ENCODE data around the gene ATOH7. TPM values are rescaled to one million over a fixed set of nuclear protein-coding genes. Genes with fewer than 3 reads are reported as not detected.

Gene ATOH7
- not detected in 2 replicates for total RNA-seq

DNA sequence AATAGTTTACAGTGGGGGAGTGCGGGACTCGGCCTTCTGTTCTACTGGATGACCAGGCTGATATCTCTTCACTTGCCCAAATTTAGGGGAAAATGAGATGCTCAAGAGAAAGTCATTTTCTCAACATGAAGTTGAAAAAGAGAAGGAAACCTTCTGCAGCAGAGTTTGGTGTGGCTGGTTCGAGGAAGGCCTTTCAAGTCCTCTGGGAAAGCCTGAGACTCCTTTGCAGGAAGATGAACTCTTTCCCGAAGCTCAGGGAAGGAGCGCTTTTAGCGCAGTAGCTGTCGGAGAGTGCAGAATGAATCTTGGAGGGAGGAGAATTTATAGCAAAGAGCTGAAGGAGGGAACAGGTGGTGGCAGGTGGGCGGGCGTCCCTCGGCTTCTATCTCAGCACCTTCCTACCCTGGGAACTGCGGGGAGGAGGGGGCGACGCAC lies at the start of gene ATOH7:
Gene ATOH7, minus strand, starts transcription at position 297 of the 435 bp plus-strand sequence. CDS start 436 bp downstream, outside the sequence.

Other genes with a start within 250 kb of the ATOH7 start
- gene HERC4, start 156.8 kb downstream of the ATOH7 start, total RNA-seq: 35.6 and 40.5 TPM in 2 replicates
- gene MYPN, start 122.6 kb downstream of the ATOH7 start, total RNA-seq: under 0.01 TPM in 1 of 2 replicates, not detected in the other
- gene HNRNPH3, start 100.0 kb upstream of the ATOH7 start, total RNA-seq: 14.7 and 18.3 TPM in 2 replicates
- 1.1 and 2.4 TPM in 2 replicates for gene PBLD, start 100.8 kb upstream of the ATOH7 start, total RNA-seq
- 15.7 and 20.9 TPM in 2 replicates for gene RUFY2, start 175.2 kb upstream of the ATOH7 start, total RNA-seq
- gene DNA2, start 239.9 kb upstream of the ATOH7 start, total RNA-seq: 3.8 and 5.1 TPM in 2 replicates